Measurements from ENCODE around the gene MDM2.

GRCh38 chr12:68890701-68891113 lies 82.7 kb downstream of the MDM2 start:
- no peak for TF ChIP-seq CTCF (IDR thresholded peaks at IDR 0.05)
- TF ChIP-seq EP300 (IDR thresholded peaks at IDR 0.05): peak in 1 of 2 donors; percentile 25

Data from tibial nerve (tissue), 4 donors.